ENCODE data around the gene HHATL.

HHATL gene

DNA sequence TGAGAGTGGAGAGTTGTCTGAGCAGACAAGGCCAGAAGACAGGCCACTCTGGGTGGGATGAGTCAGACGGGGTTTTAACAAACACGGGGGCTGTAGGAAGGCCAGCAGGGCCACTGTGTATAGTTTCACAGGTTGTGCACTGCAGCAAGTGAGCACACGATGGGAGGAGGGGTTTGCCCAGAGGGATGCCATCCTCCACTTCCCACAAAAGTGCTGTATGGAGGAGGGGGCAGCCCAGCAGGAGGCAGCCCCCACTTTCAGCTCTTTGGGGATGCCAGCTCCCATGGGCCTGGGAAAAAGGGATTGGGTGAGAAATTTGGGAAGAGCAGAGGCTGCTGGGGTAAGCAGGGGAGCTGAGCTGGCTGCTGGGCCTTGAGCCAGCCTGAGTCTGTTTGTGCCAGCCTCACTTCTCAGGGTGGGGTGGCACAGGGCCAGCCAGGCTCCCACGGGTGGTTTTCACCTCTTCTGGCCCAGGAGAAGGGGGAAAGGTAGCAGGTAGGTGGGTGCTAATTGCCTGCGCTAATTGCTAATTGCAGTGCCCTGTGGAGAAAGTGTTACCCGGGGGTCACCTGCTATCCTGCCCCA lies 42.4 kb downstream of the HHATL start:
- no peak for TF ChIP-seq ZFX (IDR thresholded peaks at IDR 0.05)
- TF ChIP-seq, protein P1, sequence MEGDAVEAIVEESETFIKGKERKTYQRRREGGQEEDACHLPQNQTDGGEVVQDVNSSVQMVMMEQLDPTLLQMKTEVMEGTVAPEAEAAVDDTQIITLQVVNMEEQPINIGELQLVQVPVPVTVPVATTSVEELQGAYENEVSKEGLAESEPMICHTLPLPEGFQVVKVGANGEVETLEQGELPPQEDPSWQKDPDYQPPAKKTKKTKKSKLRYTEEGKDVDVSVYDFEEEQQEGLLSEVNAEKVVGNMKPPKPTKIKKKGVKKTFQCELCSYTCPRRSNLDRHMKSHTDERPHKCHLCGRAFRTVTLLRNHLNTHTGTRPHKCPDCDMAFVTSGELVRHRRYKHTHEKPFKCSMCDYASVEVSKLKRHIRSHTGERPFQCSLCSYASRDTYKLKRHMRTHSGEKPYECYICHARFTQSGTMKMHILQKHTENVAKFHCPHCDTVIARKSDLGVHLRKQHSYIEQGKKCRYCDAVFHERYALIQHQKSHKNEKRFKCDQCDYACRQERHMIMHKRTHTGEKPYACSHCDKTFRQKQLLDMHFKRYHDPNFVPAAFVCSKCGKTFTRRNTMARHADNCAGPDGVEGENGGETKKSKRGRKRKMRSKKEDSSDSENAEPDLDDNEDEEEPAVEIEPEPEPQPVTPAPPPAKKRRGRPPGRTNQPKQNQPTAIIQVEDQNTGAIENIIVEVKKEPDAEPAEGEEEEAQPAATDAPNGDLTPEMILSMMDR (conservative IDR thresholded peaks at IDR 0.05) = no peak

DNA sequence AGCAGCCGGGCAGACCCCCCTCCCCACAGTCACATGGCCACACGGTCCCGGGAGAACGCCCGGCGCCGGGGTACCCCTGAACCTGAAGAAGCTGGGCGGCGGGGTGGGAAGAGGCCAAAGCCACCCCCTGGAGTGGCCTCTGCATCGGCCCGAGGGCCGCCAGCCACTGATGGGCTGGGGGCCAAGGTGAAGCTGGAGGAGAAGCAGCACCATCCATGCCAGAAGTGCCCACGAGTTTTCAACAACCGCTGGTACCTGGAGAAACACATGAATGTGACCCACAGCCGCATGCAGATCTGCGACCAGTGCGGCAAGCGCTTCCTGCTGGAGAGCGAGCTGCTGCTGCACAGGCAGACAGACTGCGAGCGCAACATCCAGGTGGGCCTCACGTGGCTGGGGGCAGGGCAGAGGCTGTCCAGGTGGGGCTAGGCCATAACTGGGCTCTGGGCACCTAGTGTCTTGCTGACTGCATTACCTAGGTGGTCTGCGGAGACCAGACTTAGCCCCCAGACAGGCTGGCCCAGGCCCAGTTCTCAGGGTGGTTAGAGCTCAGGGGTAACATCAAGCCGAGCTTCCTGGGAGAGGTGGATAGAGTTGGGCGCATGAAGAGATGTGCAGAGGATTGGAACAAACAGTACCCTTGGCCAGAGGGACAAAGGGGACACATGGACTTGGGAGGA lies 43.0 kb downstream of the HHATL start:
- TF ChIP-seq ZFX (IDR thresholded peaks at IDR 0.05) = no peak
- TF ChIP-seq, protein P1 (conservative IDR thresholded peaks at IDR 0.05) = no peak
- H3K27ac ChIP-seq = no peak overlapping the region

More for the DNA sequence above, 42.4 kb downstream of the HHATL start:
- H3K27ac ChIP-seq = no peak overlapping the region

GRCh38 chr3:42658771-42659390 lies 43.7 kb downstream of the HHATL start:
- no peak overlapping the region for H3K27ac ChIP-seq
- TF ChIP-seq ZFX (IDR thresholded peaks at IDR 0.05) = no peak
- TF ChIP-seq, protein P1 (conservative IDR thresholded peaks at IDR 0.05) = no peak

- H3K27ac ChIP-seq = no peak overlapping the region
These were observed 44.4 kb downstream of the HHATL start for GRCh38 chr3:42658091-42658770.

GRCh38 chr3:42657675-42658074 lies 44.9 kb downstream of the HHATL start:
- TF ChIP-seq, protein P1 (conservative IDR thresholded peaks at IDR 0.05) = no peak
- TF ChIP-seq ZFX (IDR thresholded peaks at IDR 0.05) = no peak
- no peak overlapping the region for H3K27ac ChIP-seq

More at GRCh38 chr3:42658091-42658770, 44.4 kb downstream of the HHATL start:
- no peak for TF ChIP-seq ZFX (IDR thresholded peaks at IDR 0.05)
- TF ChIP-seq, protein P1 (conservative IDR thresholded peaks at IDR 0.05) = no peak

DNA sequence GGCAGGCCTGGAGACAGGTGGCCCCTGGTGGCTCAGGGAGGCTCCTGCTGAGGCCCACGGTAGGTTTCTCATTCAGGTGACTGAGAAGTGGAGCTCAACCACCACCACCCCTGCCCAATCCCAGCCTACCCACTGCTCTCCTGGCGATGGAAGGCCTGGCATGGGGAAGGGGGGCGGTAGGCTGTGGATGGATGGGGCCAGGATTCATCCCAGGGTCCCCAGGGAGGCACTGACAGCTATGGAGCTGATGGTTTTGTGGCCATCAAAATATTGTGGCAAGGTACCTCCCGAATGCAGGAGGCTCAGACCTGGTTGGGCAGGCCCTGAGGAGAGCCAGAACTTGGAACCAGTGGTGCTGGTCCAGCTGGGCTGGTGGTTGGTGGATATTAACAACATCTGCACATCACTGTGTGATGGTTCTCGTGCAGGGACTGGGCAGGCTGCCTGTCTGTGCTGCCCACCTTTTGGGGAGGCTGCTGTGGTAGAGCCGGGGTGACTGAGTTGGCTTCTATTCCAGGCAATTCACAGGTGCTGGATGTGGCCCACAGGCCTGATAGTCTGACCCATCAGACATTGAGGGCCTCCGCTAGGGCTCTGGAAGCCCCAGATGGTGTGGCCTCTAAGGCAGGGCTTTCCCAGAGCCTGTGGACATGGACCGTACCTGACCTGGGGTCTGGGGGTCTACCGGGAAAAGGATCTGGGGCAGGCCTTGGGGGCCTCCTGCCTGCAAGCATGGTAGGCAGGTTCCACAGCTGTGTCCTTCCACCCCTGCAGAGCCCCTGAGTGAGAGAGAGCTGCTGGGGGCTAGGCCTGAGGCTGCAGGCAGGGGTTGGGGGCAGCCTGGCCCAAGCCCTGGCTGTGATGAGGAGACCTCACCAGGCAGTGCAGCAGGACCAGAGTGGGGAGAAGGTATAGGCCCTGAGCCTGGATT lies 45.7 kb downstream of the HHATL start:
- TF ChIP-seq, protein P1 (conservative IDR thresholded peaks at IDR 0.05) = no peak
- TF ChIP-seq ZFX (IDR thresholded peaks at IDR 0.05) = no peak

More for the DNA sequence above, 45.7 kb downstream of the HHATL start:
- H3K27ac ChIP-seq = no peak overlapping the region
